ENCODE results near the gene AKAP6. TPM values are rescaled to one million over a fixed set of nuclear protein-coding genes. Genes with fewer than 3 reads are reported as not detected.

AKAP6 gene
- total RNA-seq, 1 donor from 2014 or later = 4.7 TPM

- Mint-ChIP-seq H3K4me1 (ENCODE audit: unreplicated experiment) (peaks cover 15% of the 10 kb centered on the region), H3K4me3 (no peak overlapping the region), H3K9me3 (no peaks in the 10 kb centered on the region), H3K27ac (no peak overlapping the region), H3K27me3 (no peaks in the 10 kb centered on the region), H3K36me3 (no peaks in the 10 kb centered on the region)
- no peak for TF ChIP-seq CTCF (conservative IDR thresholded peaks at IDR 0.05)
- no peak for DNase-seq (ENCODE audit: extremely low spot score, unreplicated experiment)
These were observed 17.1 kb upstream of the AKAP6 start for GRCh38 chr14:32312010-32312331.

- DNase-seq (ENCODE audit: extremely low spot score, unreplicated experiment) = no peak
- Mint-ChIP-seq H3K27me3 (no peaks in the 10 kb centered on the region), H3K4me1 (ENCODE audit: unreplicated experiment) (peaks cover 2% of the 10 kb centered on the region), H3K9me3 (no peaks in the 10 kb centered on the region), H3K27ac (no peak overlapping the region), H3K36me3 (no peaks in the 10 kb centered on the region), H3K4me3 (no peak overlapping the region)
- no peak for TF ChIP-seq CTCF (conservative IDR thresholded peaks at IDR 0.05)
These were observed 15.2 kb upstream of the AKAP6 start for GRCh38 chr14:32313844-32314376.

- Mint-ChIP-seq H3K4me3 (no peak overlapping the region), H3K36me3 (no peaks in the 10 kb centered on the region), H3K27ac (peak overlapping the region; percentile 22)
These were observed 10.9 kb upstream of the AKAP6 start for GRCh38 chr14:32318087-32318795.

GRCh38 chr14:32319368-32320049 lies 9.6 kb upstream of the AKAP6 start:
- Mint-ChIP-seq H3K4me3 (no peak overlapping the region), H3K27ac (no peak overlapping the region), H3K9me3 (no peaks in the 10 kb centered on the region), H3K36me3 (no peaks in the 10 kb centered on the region), H3K27me3 (no peaks in the 10 kb centered on the region), H3K4me1 (ENCODE audit: unreplicated experiment) (no peaks in the 10 kb centered on the region)
- no peak for TF ChIP-seq CTCF (conservative IDR thresholded peaks at IDR 0.05)
- no peak for DNase-seq (ENCODE audit: extremely low spot score, unreplicated experiment)

More at GRCh38 chr14:32318087-32318795, 10.9 kb upstream of the AKAP6 start:
- Mint-ChIP-seq H3K4me1 (ENCODE audit: unreplicated experiment) (no peaks in the 10 kb centered on the region), H3K27me3 (no peaks in the 10 kb centered on the region), H3K9me3 (no peaks in the 10 kb centered on the region)
- TF ChIP-seq CTCF (conservative IDR thresholded peaks at IDR 0.05) = no peak
- no peak for DNase-seq (ENCODE audit: extremely low spot score, unreplicated experiment)

GRCh38 chr14:32324601-32325000 lies 4.5 kb upstream of the AKAP6 start:
- Mint-ChIP-seq H3K9me3 (peaks cover 5% of the 10 kb centered on the region), H3K27ac (no peak overlapping the region), H3K27me3 (no peaks in the 10 kb centered on the region), H3K4me1 (ENCODE audit: unreplicated experiment) (peaks cover 5% of the 10 kb centered on the region), H3K36me3 (no peaks in the 10 kb centered on the region), H3K4me3 (no peak overlapping the region)
- TF ChIP-seq CTCF (conservative IDR thresholded peaks at IDR 0.05) = no peak
- no peak for DNase-seq (ENCODE audit: extremely low spot score, unreplicated experiment)
